Transverse colon (tissue), 4 donors: ENCODE data around the gene CACNA1B. TPM values are rescaled to one million over a fixed set of nuclear protein-coding genes. Genes with fewer than 3 reads are reported as not detected.
"Not testable (repeated sequence)": the region's sequence is repeated elsewhere in the genome, so short reads cannot be mapped to it uniquely, and the experiment has no call there.

Experiments used
- DNase-seq: peaks from one replicate; pipeline ENCODE4 v3.0.0-alpha.2; 2019
- H3K27ac ChIP-seq, 4 donors: fragments of 200-600 bp; sonication (generic); 2 replicates each; pipeline ENCODE4 v1.5.1; 2016 to 2018; ENCODE audit warnings: inconsistent platforms in 4 of 4
- H3K27me3 ChIP-seq: fragments of 200-600 bp; sonication (generic); 2 replicates; pipeline ENCODE4 v1.5.1; 2017; ENCODE audit warnings: inconsistent platforms
- H3K36me3 ChIP-seq, 4 donors: fragments of 200-600 bp; sonication (generic); 2 replicates each; pipeline ENCODE4 v1.5.1; 2017 to 2019; ENCODE audit warnings: inconsistent platforms in 4 of 4
- H3K4me1 ChIP-seq, 4 donors: fragments of 200-600 bp; sonication (generic); 2 replicates each; pipeline ENCODE4 v1.5.1; 2017 to 2020; ENCODE audit warnings: inconsistent platforms in 4 of 4
- H3K4me3 ChIP-seq, 4 donors: fragments of 200-600 bp; sonication (generic); 1 replicate in 1 of 4; 2 replicates in 3 of 4; pipeline versions ENCODE4 v1.5.1 to v1.6.1; 2017 to 2019; ENCODE audit warnings: inconsistent platforms in 4 of 4
- H3K9me3 ChIP-seq, 2 donors: fragments of 200-600 bp; sonication (generic); 2 replicates each; pipeline ENCODE4 v1.5.1; 2017 to 2019; ENCODE audit warnings: inconsistent platforms in 2 of 2
- CTCF ChIP-seq, 5 experiments: fragments of 200-600 bp in 3 of 5; fragments of 450-650 bp in 2 of 5; sonication (generic) in 3 of 5; IDR thresholded peaks; 1 replicate in 2 of 5; 2 replicates in 3 of 5; pipeline ENCODE4 v1.5.1; 2016 to 2017; ENCODE audit warnings: antibody characterized with exemption in 5 of 5, inconsistent platforms in 3 of 5, mild to moderate bottlenecking in 2 of 5, moderate library complexity in 1 of 5
- EP300 ChIP-seq: sonication (generic); formaldehyde crosslinking; IDR thresholded peaks from one replicate; pipeline ENCODE4 v1.6.1; 2017; ENCODE audit warnings: antibody characterized with exemption, low read depth
- POLR2A ChIP-seq: fragments of 450-650 bp; IDR thresholded peaks from one replicate; pipeline ENCODE4 v1.6.1; 2016; ENCODE audit warnings: antibody characterized with exemption, mild to moderate bottlenecking, moderate library complexity
- POLR2AphosphoS5 ChIP-seq, 3 donors: sonication (generic); formaldehyde crosslinking; IDR thresholded peaks; one replicate each; pipeline ENCODE4 v1.6.1; 2016; ENCODE audit warnings: antibody characterized with exemption in 3 of 3
- WGBS, 2 donors: methylation state at CpG; one replicate each; pipeline ENCODE4 v1.1.5; 2018; ENCODE audit warnings: low coverage in 1 of 2; 5-methylcytosine and 5-hydroxymethylcytosine counted together
- in situ Hi-C, 4 donors: fragments of 200-750 bp; cut with MboI; loops; one replicate each; pipeline versions ENCODE4 v1.15.0 to v1.15.1; 2017; ENCODE audit warnings: low sequenced_read_pairs in 3 of 4, low pct_ligation_motif_present in 1 of 4, low pct_unique_long_range_greater_than_20kb in 1 of 4
- intact Hi-C: fragments of 100-400 bp; cut with DNase I; formaldehyde crosslinking; loops from one replicate; pipeline ENCODE4 v1.15.1; 2023; ENCODE audit warnings: low total_unique reads
- total RNA-seq, 4 donors: library from RNA; depleted of rRNA; stranded (reverse); fragments of >200 nt; gene quantifications; one replicate each; pipeline ENCODE4 v1.1.0, GENCODE V29; 2016

CACNA1B gene
- total RNA-seq, 4 donors from 2014 or later: 0.27 to 0.40 (median 0.35) TPM

- intact Hi-C loops (no loop called here), in situ Hi-C loops (no loop called here)
- Histone ChIP-seq H3K9me3 (no peaks in the 10 kb centered on the region), H3K27me3 (no peaks in the 10 kb centered on the region), H3K27ac (no peak overlapping the region), H3K4me1 (no peaks in the 10 kb centered on the region), H3K4me3 (no peak overlapping the region), H3K36me3 (no peaks in the 10 kb centered on the region)
- DNase-seq: no peak
- WGBS, 2 donors: 79% methylated on average over 6 of the region's 6 CpGs; no CpG with 5 or more reads in 1 of the 2 donors
- TF ChIP-seq POLR2A (no peak), EP300 (no peak), POLR2AphosphoS5 (IDR thresholded peaks at IDR 0.05) (no peak), CTCF (IDR thresholded peaks at IDR 0.05) (no peak)
Observed at GRCh38 chr9:138014563-138014945, 137.0 kb downstream of the CACNA1B start.

GRCh38 chr9:138015021-138015829 is 137.6 kb downstream of the CACNA1B start:
- no peaks in the 10 kb centered on the region for H3K36me3 ChIP-seq
- no peak overlapping the region for H3K4me3 ChIP-seq
- H3K27me3 ChIP-seq: no peaks in the 10 kb centered on the region
- DNase-seq: no peak
- WGBS, 2 donors: 83% methylated on average over 23 of the region's 25 CpGs; no CpG with 5 or more reads in 1 of the 2 donors
- no peaks in the 10 kb centered on the region for H3K9me3 ChIP-seq
- H3K27ac ChIP-seq: no peak overlapping the region
- in situ Hi-C loops (no loop called here), intact Hi-C loops (no loop called here)
- TF ChIP-seq CTCF (IDR thresholded peaks at IDR 0.05): no peak
- TF ChIP-seq EP300: no peak
- TF ChIP-seq POLR2A: no peak
- TF ChIP-seq POLR2AphosphoS5 (IDR thresholded peaks at IDR 0.05): no peak
- no peaks in the 10 kb centered on the region for H3K4me1 ChIP-seq

- TF ChIP-seq POLR2A (no peak), CTCF (IDR thresholded peaks at IDR 0.05) (no peak), EP300 (no peak), POLR2AphosphoS5 (IDR thresholded peaks at IDR 0.05) (no peak)
- H3K27ac ChIP-seq: no peak overlapping the region
- no peak for DNase-seq
- H3K4me3 ChIP-seq: no peak overlapping the region
- 90 to 100% methylated on average over 2 to 31 of the region's 33 CpGs for WGBS, 2 donors
- peaks cover 2% of the 10 kb centered on the region for H3K27me3 ChIP-seq
- H3K4me1 ChIP-seq: no peaks in the 10 kb centered on the region
- no peaks in the 10 kb centered on the region for H3K36me3 ChIP-seq
- no peaks in the 10 kb centered on the region for H3K9me3 ChIP-seq
- in situ Hi-C loops (no loop called here), intact Hi-C loops (no loop called here)
Observed at GRCh38 chr9:138016406-138017187, 139.0 kb downstream of the CACNA1B start.

GRCh38 chr9:138017200-138017599 is 139.6 kb downstream of the CACNA1B start:
- no peak overlapping the region for H3K27ac ChIP-seq
- in situ Hi-C loops (no loop called here), intact Hi-C loops (no loop called here)
- no peaks in the 10 kb centered on the region for H3K9me3 ChIP-seq
- H3K36me3 ChIP-seq: no peaks in the 10 kb centered on the region
- no peak overlapping the region for H3K4me3 ChIP-seq
- WGBS, 2 donors: 92 to 97% methylated on average over 7 to 13 of the region's 13 CpGs
- no peaks in the 10 kb centered on the region for H3K4me1 ChIP-seq
- no peak for DNase-seq
- TF ChIP-seq CTCF (IDR thresholded peaks at IDR 0.05): no peak
- no peak for TF ChIP-seq POLR2A
- TF ChIP-seq EP300: no peak
- no peak for TF ChIP-seq POLR2AphosphoS5 (IDR thresholded peaks at IDR 0.05)
- H3K27me3 ChIP-seq: peaks cover 8% of the 10 kb centered on the region

GRCh38 chr9:138019514-138019913 is 141.9 kb downstream of the CACNA1B start:
- H3K36me3 ChIP-seq, intact Hi-C loops, H3K4me1 ChIP-seq, in situ Hi-C loops, H3K4me3 ChIP-seq, DNase-seq, H3K9me3 ChIP-seq, H3K27ac ChIP-seq: not testable (repeated sequence)
- H3K27me3 ChIP-seq: peaks cover 30% of the 10 kb centered on the region
- WGBS, 2 donors: 83% methylated on average over 10 of the region's 10 CpGs; no CpG with 5 or more reads in 1 of the 2 donors
